SU-DHL-6 (cell line): ENCODE data around the gene POLR2F.
"Not testable (repeated sequence)": the region's sequence is repeated elsewhere in the genome, so short reads cannot be mapped to it uniquely, and the experiment has no call there.

Experiments used
- H2AFZ ChIP-seq: fragments of 200-600 bp; sonication (generic); 2 replicates; pipeline ENCODE4 v1.6.1; 2014; ENCODE audit warnings: low read depth, mild to moderate bottlenecking, moderate library complexity, mixed read lengths, antibody characterized with exemption, low read length; ENCODE audit not compliant: severe bottlenecking
- H3F3A ChIP-seq: fragments of 200-600 bp; shearing (Covaris generic); 2 replicates; pipeline ENCODE4 v1.6.0; 2016; ENCODE audit warnings: antibody characterized with exemption, mild to moderate bottlenecking; ENCODE audit not compliant: insufficient read depth
- H3K27ac ChIP-seq: fragments of 200-600 bp; sonication (generic); 2 replicates; pipeline ENCODE4 v1.5.1; 2016; ENCODE audit warnings: low read depth, mild to moderate bottlenecking, low read length, moderate library complexity, mixed read lengths
- H3K27me3 ChIP-seq: fragments of 200-600 bp; sonication (generic), shearing (Covaris generic); 2 replicates; pipeline ENCODE4 v1.6.0; 2014; ENCODE audit warnings: mild to moderate bottlenecking, low read length
- H3K36me3 ChIP-seq: fragments of 200-600 bp; sonication (generic); 2 replicates; pipeline ENCODE4 v1.6.1; 2014; ENCODE audit warnings: mild to moderate bottlenecking, low read length, mixed read lengths
- H3K4me2 ChIP-seq: fragments of 300-600, 200-600 bp; shearing (Covaris generic), sonication (generic); 2 replicates; pipeline ENCODE4 v1.6.0; 2014; ENCODE audit warnings: low read length, low read depth, mild to moderate bottlenecking; ENCODE audit not compliant: poor library complexity, severe bottlenecking
- H3K4me3 ChIP-seq: fragments of 200-600 bp; sonication (generic); 2 replicates; pipeline ENCODE4 v1.5.1; 2014; ENCODE audit warnings: antibody characterized with exemption, low read length, mild to moderate bottlenecking, mixed read lengths; ENCODE audit not compliant: insufficient read depth, poor library complexity, severe bottlenecking
- H3K79me2 ChIP-seq: fragments of 200-600 bp; sonication (generic); 2 replicates; pipeline ENCODE4 v1.6.1; 2014; ENCODE audit warnings: mild to moderate bottlenecking, low read length, moderate library complexity; ENCODE audit not compliant: insufficient read depth
- H3K9ac ChIP-seq: fragments of 200-600 bp; sonication (generic); 2 replicates; pipeline ENCODE4 v1.7.0; 2014; ENCODE audit warnings: mild to moderate bottlenecking, low read length
- H3K9me2 ChIP-seq: fragments of 200-600 bp; sonication (generic); replicated peaks from 2 replicates; pipeline ENCODE4 v1.6.1; 2014; ENCODE audit warnings: low read length; ENCODE audit not compliant: insufficient read depth
- H3K9me3 ChIP-seq: fragments of 200-600 bp; sonication (generic); 2 replicates; pipeline ENCODE4 v1.6.1; 2014; ENCODE audit warnings: low read length, mixed read lengths; ENCODE audit not compliant: insufficient read depth
- H4K20me1 ChIP-seq: fragments of 200-600 bp; sonication (generic); 2 replicates; pipeline ENCODE4 v1.6.1; 2014; ENCODE audit warnings: low read depth, mild to moderate bottlenecking, antibody characterized with exemption, low read length, moderate library complexity, mixed read lengths
- CTCF ChIP-seq: fragments of 200-600 bp; sonication (generic); IDR thresholded peaks from one replicate; pipeline ENCODE4 v1.5.1; 2017; ENCODE audit warnings: antibody characterized with exemption, mild to moderate bottlenecking, low read length, moderate library complexity; ENCODE audit not compliant: insufficient read depth, poor library complexity, severe bottlenecking
- EZH2phosphoT487 ChIP-seq: fragments of 200-600 bp; sonication (generic), shearing (Covaris generic); conservative IDR thresholded peaks from 2 replicates; pipeline ENCODE4 v1.6.1; 2018; ENCODE audit warnings: mild to moderate bottlenecking, antibody characterized with exemption, low read length, moderate library complexity, mixed read lengths

Gene POLR2F

GRCh38 chr22:37972527-37972926 lies 19.0 kb downstream of the POLR2F start:
- H3K79me2 ChIP-seq, result no peaks in the 10 kb centered on the region
- TF ChIP-seq EZH2phosphoT487 (no peak), CTCF (no peak)
- no peaks in the 10 kb centered on the region for H3K9me3 ChIP-seq
- no peaks in the 10 kb centered on the region for H4K20me1 ChIP-seq
- no peak overlapping the region for H3K9ac ChIP-seq
- no peaks in the 10 kb centered on the region for H3F3A ChIP-seq
- H3K9me2 ChIP-seq, result no peaks in the 10 kb centered on the region
- no peak overlapping the region for H3K4me3 ChIP-seq
- H3K4me2 ChIP-seq, result no peak overlapping the region
- H3K27ac ChIP-seq, result no peak overlapping the region
- H3K36me3 ChIP-seq, result no peaks in the 10 kb centered on the region
- H2AFZ ChIP-seq, result no peak overlapping the region
- H3K27me3 ChIP-seq, result no peaks in the 10 kb centered on the region

DNA sequence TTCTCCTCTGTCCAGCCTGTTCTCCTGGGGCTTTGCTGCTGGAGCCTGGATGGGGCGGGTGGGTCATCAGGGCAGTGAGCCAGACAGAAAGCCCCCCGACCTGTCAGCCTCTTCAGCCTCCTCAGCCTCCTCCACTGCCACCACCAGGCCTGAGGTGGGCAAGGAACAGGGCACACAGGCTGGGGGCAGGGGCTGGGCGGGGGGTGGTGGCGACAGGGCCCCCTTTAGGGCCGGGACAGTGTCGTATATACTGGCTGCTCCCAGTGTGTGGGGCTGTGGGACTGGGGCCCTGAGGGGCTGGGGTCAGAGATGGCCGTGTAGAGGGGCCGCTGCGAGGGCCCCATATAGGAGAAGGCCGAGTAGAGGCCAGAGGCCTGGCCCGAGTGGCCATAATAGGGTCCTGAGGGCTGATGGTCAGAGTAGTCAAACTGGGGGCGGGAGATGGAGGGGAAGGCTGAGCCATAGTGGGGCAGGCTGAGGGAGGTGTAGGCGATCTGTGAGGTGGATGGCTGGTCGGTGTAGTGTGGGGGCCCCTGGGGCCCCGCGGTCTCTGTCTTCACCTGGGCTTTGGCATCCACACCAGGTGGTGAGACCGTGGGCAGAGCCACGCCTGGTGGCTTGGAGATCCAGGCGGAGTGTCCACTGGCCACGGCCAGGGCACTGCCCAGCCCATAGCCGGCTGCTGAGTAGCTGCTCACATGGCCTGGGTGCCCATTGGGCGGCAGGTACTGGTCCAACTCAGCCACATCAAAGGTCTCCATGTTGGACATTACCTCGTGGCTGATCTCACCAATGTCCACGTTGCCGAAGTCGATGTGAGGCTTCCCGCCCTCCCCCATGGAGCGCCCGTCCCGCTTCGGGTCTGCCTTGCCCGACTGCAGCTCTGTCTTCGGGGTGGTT lies 20.0 kb downstream of the POLR2F start:
- TF ChIP-seq CTCF (no peak), EZH2phosphoT487 (no peak)
- H3K79me2 ChIP-seq, result no peaks in the 10 kb centered on the region
- H3K27me3 ChIP-seq, result no peaks in the 10 kb centered on the region
- no peak overlapping the region for H3K9ac ChIP-seq
- no peaks in the 10 kb centered on the region for H3K9me2 ChIP-seq
- H3K9me3 ChIP-seq, result no peaks in the 10 kb centered on the region
- H2AFZ ChIP-seq, result no peak overlapping the region
- H3K27ac ChIP-seq, result no peak overlapping the region
- H3K4me3 ChIP-seq, result no peak overlapping the region
- H3K4me2 ChIP-seq, result no peak overlapping the region
- no peaks in the 10 kb centered on the region for H4K20me1 ChIP-seq
- H3K36me3 ChIP-seq, result no peaks in the 10 kb centered on the region
- no peaks in the 10 kb centered on the region for H3F3A ChIP-seq

DNA sequence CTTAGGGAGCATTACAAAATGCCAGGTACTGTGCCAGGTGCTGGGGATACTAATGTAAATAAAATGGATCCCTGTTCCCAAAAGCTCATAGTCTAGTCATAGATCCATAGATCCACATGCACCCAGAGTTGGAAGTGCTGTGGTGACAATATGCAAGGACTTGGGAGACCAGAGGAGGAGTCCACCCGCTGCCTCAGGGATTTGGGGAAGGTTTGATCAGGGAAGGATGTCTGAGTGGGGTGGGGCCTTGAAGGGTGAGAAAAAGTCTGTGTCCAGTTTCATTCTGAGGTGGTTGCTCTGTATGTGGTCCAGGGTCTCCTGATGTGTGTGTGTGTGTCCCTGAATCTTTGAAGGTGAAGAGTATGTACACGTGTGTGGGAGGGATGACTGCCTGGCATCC lies 21.7 kb downstream of the POLR2F start:
- Histone ChIP-seq H3K27ac (no peak overlapping the region), H3K9ac (no peak overlapping the region), H2AFZ (no peak overlapping the region), H3K27me3 (no peaks in the 10 kb centered on the region), H3K4me2 (no peak overlapping the region), H3K36me3 (no peaks in the 10 kb centered on the region), H3K79me2 (no peaks in the 10 kb centered on the region), H3F3A (no peaks in the 10 kb centered on the region), H3K9me2 (no peaks in the 10 kb centered on the region), H3K9me3 (no peaks in the 10 kb centered on the region), H4K20me1 (no peaks in the 10 kb centered on the region), H3K4me3 (no peak overlapping the region)
- no peak for TF ChIP-seq CTCF
- TF ChIP-seq EZH2phosphoT487, result no peak

DNA sequence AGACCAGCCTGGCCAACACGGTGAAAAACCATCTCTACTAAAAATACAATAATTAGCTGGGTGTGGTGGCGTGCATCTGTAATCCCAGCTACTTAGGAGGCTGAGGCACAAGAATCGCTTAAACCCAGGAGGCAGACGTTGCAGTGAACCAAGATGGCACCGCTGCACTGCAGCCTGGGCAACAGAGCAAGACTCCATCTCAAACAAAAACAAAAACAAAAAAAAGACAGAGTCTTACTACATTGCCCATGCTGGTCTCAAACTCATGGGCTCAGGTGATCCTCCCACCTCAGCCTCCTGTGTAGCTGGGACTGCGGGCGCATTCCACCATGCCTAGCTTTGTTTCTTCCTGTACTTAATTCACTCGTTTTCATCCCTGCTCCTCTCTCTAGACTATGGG lies 22.5 kb downstream of the POLR2F start:
- H3K9me2 ChIP-seq, H2AFZ ChIP-seq, H3K36me3 ChIP-seq, H4K20me1 ChIP-seq, H3K27me3 ChIP-seq, H3K79me2 ChIP-seq, H3K9ac ChIP-seq, H3K9me3 ChIP-seq, H3K4me2 ChIP-seq, H3K4me3 ChIP-seq, H3K27ac ChIP-seq, H3F3A ChIP-seq: not testable (repeated sequence)
